Chondrocyte (in vitro differentiated cells): Measurements from ENCODE around the gene DHCR7. TPM values are rescaled to one million over a fixed set of nuclear protein-coding genes. Genes with fewer than 3 reads are reported as not detected.

Experiments used
- DNase-seq: peaks from one replicate; pipeline ENCODE4 v3.0.0; 2021; ENCODE audit warnings: mixed read lengths, low spot score
- H3K27ac Mint-ChIP-seq: one replicate; pipeline ENCODE4 v1.8.0; 2021; ENCODE audit warnings: mild to moderate bottlenecking, moderate library complexity, mixed read lengths; ENCODE audit not compliant: unreplicated experiment
- H3K27me3 Mint-ChIP-seq: 2 replicates; pipeline ENCODE4 v1.8.0; 2021; ENCODE audit warnings: low read depth, mixed read lengths
- H3K36me3 Mint-ChIP-seq: 2 replicates; pipeline ENCODE4 v1.8.0; 2021; ENCODE audit warnings: low read depth, mixed read lengths
- H3K4me1 Mint-ChIP-seq: 2 replicates; pipeline ENCODE4 v1.8.0; 2021; ENCODE audit warnings: low read depth, mild to moderate bottlenecking, mixed read lengths
- H3K4me3 Mint-ChIP-seq: one replicate; pipeline ENCODE4 v1.8.0; 2021; ENCODE audit warnings: mild to moderate bottlenecking, moderate library complexity, mixed read lengths; ENCODE audit not compliant: unreplicated experiment
- H3K9me3 Mint-ChIP-seq: 2 replicates; pipeline ENCODE4 v1.8.0; 2021; ENCODE audit warnings: low read depth, mixed read lengths
- total RNA-seq: library from RNA; stranded (reverse); gene quantifications from 3 replicates; pipeline ENCODE4 v1.2.1, GENCODE V29; 2021
- TF ChIP-seq, protein P1 (sequence below): fragments of 200-600 bp; sonication (generic); IDR thresholded peaks from 2 replicates; pipeline ENCODE4 v1.5.0; 2021; ENCODE audit warnings: antibody characterized with exemption, mild to moderate bottlenecking, moderate library complexity

Gene DHCR7
- total RNA-seq, 1 donor from 2014 or later: 57.5 TPM

GRCh38 chr11:71440021-71440755 lies 8.0 kb downstream of the DHCR7 start:
- DNase-seq: no peak
- TF ChIP-seq, protein P1, sequence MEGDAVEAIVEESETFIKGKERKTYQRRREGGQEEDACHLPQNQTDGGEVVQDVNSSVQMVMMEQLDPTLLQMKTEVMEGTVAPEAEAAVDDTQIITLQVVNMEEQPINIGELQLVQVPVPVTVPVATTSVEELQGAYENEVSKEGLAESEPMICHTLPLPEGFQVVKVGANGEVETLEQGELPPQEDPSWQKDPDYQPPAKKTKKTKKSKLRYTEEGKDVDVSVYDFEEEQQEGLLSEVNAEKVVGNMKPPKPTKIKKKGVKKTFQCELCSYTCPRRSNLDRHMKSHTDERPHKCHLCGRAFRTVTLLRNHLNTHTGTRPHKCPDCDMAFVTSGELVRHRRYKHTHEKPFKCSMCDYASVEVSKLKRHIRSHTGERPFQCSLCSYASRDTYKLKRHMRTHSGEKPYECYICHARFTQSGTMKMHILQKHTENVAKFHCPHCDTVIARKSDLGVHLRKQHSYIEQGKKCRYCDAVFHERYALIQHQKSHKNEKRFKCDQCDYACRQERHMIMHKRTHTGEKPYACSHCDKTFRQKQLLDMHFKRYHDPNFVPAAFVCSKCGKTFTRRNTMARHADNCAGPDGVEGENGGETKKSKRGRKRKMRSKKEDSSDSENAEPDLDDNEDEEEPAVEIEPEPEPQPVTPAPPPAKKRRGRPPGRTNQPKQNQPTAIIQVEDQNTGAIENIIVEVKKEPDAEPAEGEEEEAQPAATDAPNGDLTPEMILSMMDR: no peak
- no peak overlapping the region for H3K4me3 Mint-ChIP-seq
- no peaks in the 10 kb centered on the region for H3K4me1 Mint-ChIP-seq
- no peaks in the 10 kb centered on the region for H3K27me3 Mint-ChIP-seq
- no peak overlapping the region for H3K27ac Mint-ChIP-seq
- H3K36me3 Mint-ChIP-seq: peaks cover 25% of the 10 kb centered on the region
- H3K9me3 Mint-ChIP-seq: no peaks in the 10 kb centered on the region

DNA sequence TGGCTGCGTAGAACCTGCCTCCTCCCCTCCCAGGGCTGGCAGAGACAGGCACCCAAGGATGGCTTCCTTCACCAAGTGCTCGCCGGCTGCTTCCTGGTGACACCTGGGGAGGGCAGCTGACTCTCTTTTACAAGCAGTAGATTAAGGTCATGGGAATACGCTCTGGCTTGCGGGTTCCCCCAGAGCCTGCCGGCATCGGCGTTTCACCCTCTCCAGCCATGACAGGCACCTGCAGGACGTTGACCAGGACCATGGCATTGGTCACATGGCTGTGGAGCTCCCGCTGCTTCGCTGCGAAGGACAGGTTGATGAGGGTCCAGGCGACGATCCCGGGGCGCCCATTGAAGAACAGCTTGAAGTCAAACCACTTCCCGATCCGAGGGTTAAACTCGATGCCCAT lies 9.5 kb downstream of the DHCR7 start:
- H3K27me3 Mint-ChIP-seq: no peaks in the 10 kb centered on the region
- no peak overlapping the region for H3K4me3 Mint-ChIP-seq
- H3K27ac Mint-ChIP-seq: no peak overlapping the region
- no peaks in the 10 kb centered on the region for H3K9me3 Mint-ChIP-seq
- H3K36me3 Mint-ChIP-seq: peaks cover 22% of the 10 kb centered on the region
- no peaks in the 10 kb centered on the region for H3K4me1 Mint-ChIP-seq
- DNase-seq: no peak
- TF ChIP-seq, protein P1: no peak

DNA sequence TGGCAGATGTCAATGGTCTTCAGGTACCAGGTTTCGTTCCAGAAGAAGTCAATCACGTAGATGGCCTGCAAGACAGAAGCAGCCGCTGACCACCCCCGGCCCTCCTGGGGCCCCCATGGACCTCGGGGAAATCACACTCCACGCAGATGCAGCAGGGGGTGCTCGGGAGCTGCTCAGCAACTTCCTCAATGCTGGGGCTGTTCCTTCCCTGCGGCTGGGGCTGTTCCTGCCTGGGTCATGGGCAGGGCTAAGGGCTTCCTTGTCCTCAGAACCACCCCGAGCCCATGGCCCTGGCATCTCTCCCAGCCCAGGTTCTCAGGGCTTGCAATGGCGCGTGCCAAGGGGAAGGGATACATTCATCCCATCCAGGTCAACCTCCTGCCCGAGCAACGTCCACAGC lies 10.3 kb downstream of the DHCR7 start:
- TF ChIP-seq, protein P1: no peak

DNA sequence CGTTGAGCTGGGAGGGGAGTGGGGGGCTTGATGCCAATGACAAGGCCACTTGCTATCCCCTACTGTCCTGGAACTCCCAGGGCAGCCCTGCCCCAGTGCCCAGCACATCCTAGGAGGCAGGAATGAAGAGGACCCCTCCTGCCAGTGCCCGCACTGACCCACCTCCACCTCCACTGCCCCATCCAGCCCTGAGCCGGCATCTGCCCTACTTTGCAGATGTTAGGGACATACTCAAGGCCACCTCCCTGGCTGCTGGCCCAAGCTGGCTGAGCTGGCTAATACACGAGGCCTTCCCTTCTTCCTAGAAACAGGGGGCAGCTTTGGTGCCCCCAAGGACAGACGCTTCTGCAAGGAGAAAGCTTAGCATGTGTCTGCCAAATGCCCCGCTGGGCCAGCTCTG lies 10.8 kb downstream of the DHCR7 start:
- no peaks in the 10 kb centered on the region for H3K9me3 Mint-ChIP-seq
- TF ChIP-seq, protein P1: no peak
- no peak overlapping the region for H3K4me3 Mint-ChIP-seq
- H3K4me1 Mint-ChIP-seq: no peaks in the 10 kb centered on the region
- DNase-seq: no peak
- H3K27ac Mint-ChIP-seq: no peak overlapping the region
- peaks cover 17% of the 10 kb centered on the region for H3K36me3 Mint-ChIP-seq
- no peaks in the 10 kb centered on the region for H3K27me3 Mint-ChIP-seq

More for the DNA sequence above, 10.3 kb downstream of the DHCR7 start:
- Mint-ChIP-seq H3K36me3 (peaks cover 19% of the 10 kb centered on the region), H3K27me3 (no peaks in the 10 kb centered on the region), H3K9me3 (no peaks in the 10 kb centered on the region), H3K4me3 (no peak overlapping the region), H3K4me1 (no peaks in the 10 kb centered on the region), H3K27ac (no peak overlapping the region)
- no peak for DNase-seq

GRCh38 chr11:71436861-71437260 lies 11.3 kb downstream of the DHCR7 start:
- Mint-ChIP-seq H3K4me1 (no peaks in the 10 kb centered on the region), H3K36me3 (peaks cover 14% of the 10 kb centered on the region), H3K27me3 (no peaks in the 10 kb centered on the region), H3K4me3 (no peak overlapping the region), H3K9me3 (no peaks in the 10 kb centered on the region), H3K27ac (no peak overlapping the region)
- no peak for DNase-seq
- TF ChIP-seq, protein P1: no peak
